Erythroblast (primary cell): Measurements from ENCODE around the gene SOX18.

Experiments used
- GATA1 ChIP-seq: IDR thresholded peaks from 2 replicates; pipeline ENCODE4 v1.6.1; 2011; ENCODE audit warnings: low read depth, mild to moderate bottlenecking, control low read depth, low read length, moderate library complexity
- POLR2A ChIP-seq: IDR thresholded peaks from 2 replicates; pipeline ENCODE4 v1.6.1; 2011; ENCODE audit warnings: mild to moderate bottlenecking, low read length

GRCh38 chr20:64038224-64038564 lies 11.2 kb downstream of the SOX18 start:
- TF ChIP-seq POLR2A (no peak), GATA1 (no peak)
